ENCODE results near the gene DNAJC11. TPM values are rescaled to one million over a fixed set of nuclear protein-coding genes. Genes with fewer than 3 reads are reported as not detected.
A peak's percentile ranks its signal among the peaks of the same experiment; 100 is the strongest.
"Not testable (repeated sequence)": the region's sequence is repeated elsewhere in the genome, so short reads cannot be mapped to it uniquely, and the experiment has no call there.

DNAJC11 gene, protein sequence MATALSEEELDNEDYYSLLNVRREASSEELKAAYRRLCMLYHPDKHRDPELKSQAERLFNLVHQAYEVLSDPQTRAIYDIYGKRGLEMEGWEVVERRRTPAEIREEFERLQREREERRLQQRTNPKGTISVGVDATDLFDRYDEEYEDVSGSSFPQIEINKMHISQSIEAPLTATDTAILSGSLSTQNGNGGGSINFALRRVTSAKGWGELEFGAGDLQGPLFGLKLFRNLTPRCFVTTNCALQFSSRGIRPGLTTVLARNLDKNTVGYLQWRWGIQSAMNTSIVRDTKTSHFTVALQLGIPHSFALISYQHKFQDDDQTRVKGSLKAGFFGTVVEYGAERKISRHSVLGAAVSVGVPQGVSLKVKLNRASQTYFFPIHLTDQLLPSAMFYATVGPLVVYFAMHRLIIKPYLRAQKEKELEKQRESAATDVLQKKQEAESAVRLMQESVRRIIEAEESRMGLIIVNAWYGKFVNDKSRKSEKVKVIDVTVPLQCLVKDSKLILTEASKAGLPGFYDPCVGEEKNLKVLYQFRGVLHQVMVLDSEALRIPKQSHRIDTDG
- total RNA-seq, result 25.0 and 35.2 TPM in 2 replicates
- 41.9 TPM for polyA plus RNA-seq (2012)

GRCh38 chr1:6701437-6702153 lies at the start of gene DNAJC11:
TSS of gene DNAJC11 (minus strand) at chr1:6701816. CDS start at chr1:6701800, 16 bp downstream.
- DNase-seq (ENCODE audit: low read depth), result peak; percentile 88

- DNase-seq (ENCODE audit: low read depth), result no peak
These were observed 48.9 kb upstream of the DNAJC11 start for GRCh38 chr1:6750490-6750889.

GRCh38 chr1:6747674-6748073 lies 46.1 kb upstream of the DNAJC11 start:
- no peak for DNase-seq (ENCODE audit: low read depth)

DNA sequence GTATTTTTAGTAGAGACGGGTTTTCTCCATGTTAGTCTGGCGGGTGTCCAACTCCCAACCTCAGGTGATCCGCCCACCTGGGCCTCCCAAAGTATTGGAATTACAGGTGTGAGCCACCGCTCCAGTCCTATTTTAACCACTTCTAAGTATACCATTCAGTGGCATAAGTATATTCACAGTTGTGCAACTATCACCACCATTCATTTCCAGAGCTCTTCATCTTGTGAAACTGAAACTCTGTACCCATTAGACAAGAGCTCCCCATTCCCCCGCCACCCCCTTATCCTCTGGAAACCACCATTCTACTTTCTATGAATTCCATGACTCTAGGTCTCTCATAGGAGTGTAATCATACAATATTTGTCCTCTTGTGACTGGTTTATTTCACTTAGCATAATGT lies 43.5 kb upstream of the DNAJC11 start:
- no peak for DNase-seq (ENCODE audit: low read depth)

GRCh38 chr1:6743189-6744101 lies 41.8 kb upstream of the DNAJC11 start:
- peak; percentile 89 for DNase-seq (ENCODE audit: low read depth)

DNA sequence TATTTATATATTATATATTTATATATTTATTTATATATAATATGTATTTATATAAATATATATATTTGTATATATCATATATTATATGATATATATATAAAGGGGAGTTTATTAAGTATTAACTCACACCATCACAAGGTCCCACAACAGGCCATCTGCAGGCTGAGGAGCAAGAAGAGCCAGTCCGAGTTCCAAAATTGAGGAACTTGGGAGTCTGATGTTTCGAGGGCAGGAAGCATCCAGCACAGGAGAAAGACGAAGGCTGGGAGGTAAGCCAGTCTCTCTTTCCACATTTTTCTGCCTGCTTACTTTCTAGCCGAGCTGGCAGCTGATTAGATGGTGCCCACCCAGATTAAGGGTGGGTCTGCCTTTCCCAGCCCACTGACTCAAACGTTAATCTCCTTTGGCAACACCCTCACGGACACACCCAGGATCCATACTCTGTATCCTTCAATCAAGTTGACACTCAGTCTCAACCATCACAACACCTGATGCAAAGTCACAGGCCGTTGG lies 41.1 kb upstream of the DNAJC11 start:
- not testable (repeated sequence) for DNase-seq (ENCODE audit: low read depth)

- DNase-seq (ENCODE audit: low read depth), result no peak
These were observed 37.5 kb upstream of the DNAJC11 start for GRCh38 chr1:6738987-6739676.

DNA sequence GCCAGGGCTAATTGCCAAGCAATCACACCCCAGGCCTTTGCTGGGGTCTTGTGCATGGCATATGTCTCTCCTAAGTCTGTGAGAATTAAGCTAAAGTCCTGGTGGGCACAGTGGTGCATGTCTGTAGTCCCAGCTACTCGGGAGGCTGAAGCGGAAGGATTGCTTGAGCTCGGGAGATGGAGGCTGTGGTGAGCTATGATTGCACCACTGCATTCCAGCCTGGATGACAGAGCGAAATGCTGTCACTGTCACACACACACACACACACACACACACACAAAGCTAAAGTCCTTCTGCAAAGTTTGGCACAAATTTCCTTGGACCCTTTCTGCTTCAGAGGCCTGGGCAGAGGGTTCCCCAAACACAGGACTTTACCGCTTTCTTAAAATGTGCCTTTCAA lies 31.3 kb upstream of the DNAJC11 start:
- no peak for DNase-seq (ENCODE audit: low read depth)

DNA sequence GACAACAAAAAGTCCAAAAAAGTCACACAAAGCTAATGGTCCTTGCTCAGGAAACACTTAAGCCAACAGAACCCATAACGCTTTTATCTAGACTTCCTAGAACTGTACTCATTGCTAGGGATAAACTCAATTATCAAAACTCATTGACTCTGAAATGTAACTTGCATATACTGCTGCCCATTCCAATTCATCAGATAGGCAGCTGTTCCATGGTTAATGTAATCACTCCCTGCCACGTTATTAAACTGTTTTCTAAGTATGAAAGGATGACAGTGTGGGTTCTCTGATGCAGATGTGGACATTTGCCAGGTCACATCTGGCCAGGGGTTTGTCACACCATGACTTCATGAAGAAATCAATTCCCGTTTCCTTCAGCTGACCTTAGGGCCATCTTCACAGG lies 30.3 kb upstream of the DNAJC11 start:
- DNase-seq (ENCODE audit: low read depth), result no peak

GRCh38 chr1:6730880-6731279 lies 29.3 kb upstream of the DNAJC11 start:
- no peak for DNase-seq (ENCODE audit: low read depth)

GRCh38 chr1:6730473-6730872 lies 28.9 kb upstream of the DNAJC11 start:
- no peak for DNase-seq (ENCODE audit: low read depth)

DNA sequence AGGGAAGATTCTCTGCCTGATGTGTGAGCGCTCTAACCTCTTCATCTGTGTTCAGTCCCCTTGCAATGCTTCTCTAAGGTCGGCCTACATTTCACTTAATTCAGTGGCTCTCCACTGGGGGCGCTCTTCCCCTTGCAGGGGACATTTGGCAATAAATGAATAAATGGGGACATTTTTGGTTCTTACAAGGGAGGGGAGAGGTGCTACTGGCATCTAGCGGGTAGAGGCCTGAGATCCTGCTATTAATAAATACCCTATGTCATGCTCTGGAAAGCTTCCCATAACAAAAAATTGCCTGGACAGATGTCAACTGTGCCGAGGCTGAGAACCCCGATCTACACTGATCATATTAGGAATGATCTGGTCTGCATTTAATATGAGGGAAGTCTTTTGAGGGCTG lies 25.9 kb upstream of the DNAJC11 start:
- peak; percentile 60 for DNase-seq (ENCODE audit: low read depth)

DNA sequence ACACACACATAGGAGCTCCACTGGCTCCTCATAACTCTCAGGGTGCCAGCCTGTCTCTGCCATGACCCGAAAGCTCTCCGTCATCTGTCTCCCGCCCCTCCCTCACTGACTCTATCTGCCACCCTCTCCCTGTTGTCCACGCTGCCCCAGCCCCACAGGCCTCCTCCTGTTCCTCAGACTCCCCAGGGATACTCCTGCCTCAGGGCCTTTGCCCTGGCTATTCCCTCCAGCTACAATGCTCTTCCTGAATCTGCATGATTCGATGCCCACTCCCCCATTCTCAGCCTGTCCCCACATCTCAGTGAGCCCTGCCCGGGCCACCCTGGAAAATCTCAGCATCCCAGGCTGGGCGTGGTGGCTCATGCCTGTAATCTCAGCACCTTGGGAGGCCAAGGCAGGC lies 24.6 kb upstream of the DNAJC11 start:
- no peak for DNase-seq (ENCODE audit: low read depth)

GRCh38 chr1:6724517-6725141 lies 23.0 kb upstream of the DNAJC11 start:
- DNase-seq (ENCODE audit: low read depth), result peak; percentile 51

DNA sequence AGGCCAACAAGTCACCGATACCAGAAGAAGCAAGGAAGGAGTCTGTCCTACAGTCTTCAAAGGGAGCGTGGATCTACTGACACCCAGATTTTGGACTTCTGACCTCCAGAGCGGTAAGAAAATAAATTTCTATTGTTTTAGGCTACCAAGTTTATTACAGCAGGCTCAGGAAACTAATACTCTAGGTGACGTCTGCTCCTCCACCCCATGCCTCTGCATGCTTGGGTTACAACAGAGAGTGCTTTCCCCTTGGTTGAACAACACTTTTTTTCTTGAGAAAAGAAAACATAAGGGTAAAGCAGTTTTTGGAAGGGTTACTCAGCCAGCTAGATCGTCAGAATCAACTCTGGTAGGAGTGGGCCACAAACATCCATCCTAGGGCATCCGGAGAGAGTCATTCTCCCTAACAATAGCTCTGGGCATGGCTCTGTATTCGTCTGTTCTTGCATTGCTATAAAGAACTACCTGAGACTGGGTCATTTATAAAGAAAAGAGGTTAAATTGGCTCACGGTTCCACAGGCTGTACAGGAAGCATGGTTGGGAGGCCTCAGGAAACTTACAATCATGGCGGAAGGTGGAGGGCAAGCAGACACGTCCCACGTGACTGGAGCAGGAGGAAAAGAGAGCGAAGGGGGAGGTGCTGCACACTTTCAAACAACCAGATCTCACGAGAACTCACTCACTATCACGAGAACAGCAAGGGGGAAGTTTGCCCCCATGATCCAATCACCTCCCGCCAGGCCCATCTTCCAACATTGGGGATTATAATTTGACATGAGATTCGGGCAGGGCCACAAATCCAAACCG lies 22.2 kb upstream of the DNAJC11 start:
- DNase-seq (ENCODE audit: low read depth), result no peak

- DNase-seq (ENCODE audit: low read depth), result no peak
These were observed 9.6 kb upstream of the DNAJC11 start for GRCh38 chr1:6711174-6711573.

DNA sequence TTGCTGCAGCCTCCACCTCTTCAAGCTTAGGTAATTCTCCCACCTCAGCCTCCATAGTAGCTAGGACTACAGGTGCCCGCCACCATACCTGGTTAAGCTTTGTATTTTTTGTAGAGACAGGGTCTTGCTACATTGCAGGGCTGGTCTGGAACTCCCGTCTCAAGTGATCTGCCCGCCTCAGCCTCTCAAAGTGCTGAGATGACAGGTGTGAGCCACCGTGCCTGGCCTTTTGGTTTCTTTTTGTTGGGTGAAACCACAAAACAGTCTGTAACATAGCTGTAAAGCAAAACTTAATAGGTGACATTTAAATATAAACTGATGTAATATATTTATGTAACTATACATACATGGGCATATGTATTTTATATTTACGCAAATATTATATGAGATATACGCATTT lies 3.1 kb upstream of the DNAJC11 start:
- no peak for DNase-seq (ENCODE audit: low read depth)

- DNase-seq (ENCODE audit: low read depth), result no peak
These were observed 1.4 kb upstream of the DNAJC11 start for GRCh38 chr1:6703016-6703415.

DNA sequence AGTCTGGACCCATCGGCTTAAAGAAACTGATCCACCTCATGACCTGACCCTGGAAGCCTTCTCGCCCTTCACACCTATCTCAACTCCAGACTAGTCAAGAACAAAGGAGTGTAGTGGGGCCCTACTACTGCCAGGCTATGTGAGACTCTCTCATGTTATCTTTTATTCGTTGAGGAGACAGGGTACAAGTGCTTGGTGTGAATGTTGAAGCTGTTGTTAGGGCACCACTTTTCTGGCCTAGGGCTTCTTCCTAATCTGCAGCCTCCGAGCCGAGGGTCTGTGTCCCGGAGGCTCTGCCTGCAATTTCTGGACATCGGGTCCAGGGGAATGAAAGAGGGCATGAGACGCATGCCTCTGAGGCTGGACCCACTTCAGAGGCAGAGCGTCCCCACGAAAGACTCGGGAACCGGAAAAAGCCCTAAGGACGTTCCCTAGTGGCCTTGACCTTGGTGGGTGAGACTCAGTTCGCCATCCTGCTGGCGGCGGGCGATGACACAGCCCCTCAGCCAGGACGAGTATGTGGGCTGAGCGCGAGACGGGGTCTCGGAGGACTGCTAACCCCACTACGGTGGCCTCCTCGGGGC lies 671 bp downstream of the DNAJC11 start:
- peak; percentile 6 for DNase-seq (ENCODE audit: low read depth)

Data from myocyte (in vitro differentiated cells).